Smooth muscle cell (in vitro differentiated cells): ENCODE results near the gene GLRB. TPM values are rescaled to one million over a fixed set of nuclear protein-coding genes. Genes with fewer than 3 reads are reported as not detected.
"Not testable (repeated sequence)": the region's sequence is repeated elsewhere in the genome, so short reads cannot be mapped to it uniquely, and the experiment has no call there.

Experiments used
- DNase-seq: peaks from one replicate; lab custom pipeline; 2025; ENCODE audit not compliant: unreplicated experiment; lab: John Stamatoyannopoulos, UW
- H2AFZ ChIP-seq: fragments of 200-600 bp; sonication (generic); 2 replicates; pipeline ENCODE4 v1.6.0; 2016; ENCODE audit warnings: antibody characterized with exemption, low read depth, mild to moderate bottlenecking
- H3F3A ChIP-seq: fragments of 200-600 bp; sonication (generic); 2 replicates; pipeline ENCODE4 v1.6.0; 2017; ENCODE audit warnings: antibody characterized with exemption, low read depth
- H3K27ac ChIP-seq: fragments of 200-600 bp; sonication (generic); 2 replicates; pipeline ENCODE4 v1.5.1; 2016; ENCODE audit warnings: low read depth, mild to moderate bottlenecking
- H3K27me3 ChIP-seq: fragments of 200-600 bp; sonication (generic); 2 replicates; pipeline ENCODE4 v1.6.1; 2016; ENCODE audit warnings: low read depth, mild to moderate bottlenecking
- H3K36me3 ChIP-seq: fragments of 200-600 bp; sonication (generic); 2 replicates; pipeline ENCODE4 v1.5.1; 2016; ENCODE audit warnings: low read depth
- H3K4me1 ChIP-seq: fragments of 200-600 bp; sonication (generic); 2 replicates; pipeline ENCODE4 v1.5.1; 2016; ENCODE audit warnings: low read depth
- H3K4me2 ChIP-seq: fragments of 200-600 bp; sonication (generic); 2 replicates; pipeline ENCODE4 v1.6.0; 2016; ENCODE audit warnings: mild to moderate bottlenecking
- H3K4me3 ChIP-seq: fragments of 200-600 bp; sonication (generic); 2 replicates; pipeline ENCODE4 v1.5.1; 2016; ENCODE audit warnings: mild to moderate bottlenecking
- H3K79me2 ChIP-seq: fragments of 200-600 bp; sonication (generic); 2 replicates; pipeline ENCODE4 v1.6.0; 2016; ENCODE audit warnings: low read depth, mild to moderate bottlenecking
- H3K9ac ChIP-seq: fragments of 200-600 bp; sonication (generic); 2 replicates; pipeline ENCODE4 v1.6.0; 2016; ENCODE audit warnings: low read depth
- H3K9me3 ChIP-seq: fragments of 200-600 bp; sonication (generic); replicated peaks from 2 replicates; pipeline ENCODE4 v1.5.1; 2016; ENCODE audit warnings: low read depth
- H4K20me1 ChIP-seq: fragments of 200-600 bp; sonication (generic); 2 replicates; pipeline ENCODE4 v1.6.0; 2016; ENCODE audit warnings: low read depth
- CTCF ChIP-seq: fragments of 200-600 bp; sonication (generic); IDR thresholded peaks from 2 replicates; pipeline ENCODE4 v1.5.1; 2017; ENCODE audit warnings: borderline replicate concordance, mild to moderate bottlenecking, antibody characterized with exemption; ENCODE audit not compliant: insufficient read depth, poor library complexity, severe bottlenecking
- WGBS: methylation state at CpG from one replicate; pipeline ENCODE4 v1.1.7; 2016; ENCODE audit warnings: low lambda C conversion rate; 5-methylcytosine and 5-hydroxymethylcytosine counted together
- polyA plus RNA-seq: library from polyadenylated mRNA; unstranded; fragments of >200 nt; fragmentation: Nextera tagmentation; extraction: Ambion mirVana; gene quantifications from 2 replicates; pipeline ENCODE4 v1.2.1, GENCODE V29; 2016
- total RNA-seq: library from RNA; depleted of rRNA; stranded (reverse); fragments of >200 nt; gene quantifications from 2 replicates; pipeline ENCODE4 v1.2.3, GENCODE V29; 2014

GLRB gene
- total and polyA plus RNA-seq, 2 experiments from 2014 or later: 4.0 to 14.2 TPM

GRCh38 chr4:157057218-157057617 is 18.7 kb upstream of the GLRB start:
- Histone ChIP-seq H3K4me3 (no peak overlapping the region), H3K79me2 (no peaks in the 10 kb centered on the region), H3K27ac (no peak overlapping the region), H3K9me3 (no peaks in the 10 kb centered on the region), H3K36me3 (no peaks in the 10 kb centered on the region), H3K4me1 (no peaks in the 10 kb centered on the region), H2AFZ (peak overlapping the region; percentile 59), H3K27me3 (no peaks in the 10 kb centered on the region), H3K4me2 (no peak overlapping the region), H3K9ac (no peak overlapping the region), H4K20me1 (no peaks in the 10 kb centered on the region), H3F3A (no peaks in the 10 kb centered on the region)
- DNase-seq: no peak
- WGBS: 22% methylated on average over 1 of the region's 1 CpG
- TF ChIP-seq CTCF: no peak

GRCh38 chr4:157058899-157059298 is 17.1 kb upstream of the GLRB start:
- not testable (repeated sequence) for H3K9ac ChIP-seq, H3F3A ChIP-seq, H3K4me1 ChIP-seq, H3K36me3 ChIP-seq, DNase-seq, H3K27me3 ChIP-seq, H3K4me2 ChIP-seq, H2AFZ ChIP-seq, H3K9me3 ChIP-seq, H3K4me3 ChIP-seq, H3K79me2 ChIP-seq, H4K20me1 ChIP-seq, H3K27ac ChIP-seq
- WGBS: 55% methylated on average over 5 of the region's 5 CpGs

- H3K4me3 ChIP-seq: no peak overlapping the region
- H2AFZ ChIP-seq: no peak overlapping the region
- no peaks in the 10 kb centered on the region for H3K4me1 ChIP-seq
- H3F3A ChIP-seq: no peaks in the 10 kb centered on the region
- H3K9me3 ChIP-seq: no peaks in the 10 kb centered on the region
- H3K9ac ChIP-seq: no peak overlapping the region
- no peaks in the 10 kb centered on the region for H4K20me1 ChIP-seq
- H3K79me2 ChIP-seq: no peaks in the 10 kb centered on the region
- H3K36me3 ChIP-seq: no peaks in the 10 kb centered on the region
- no peak overlapping the region for H3K27ac ChIP-seq
- TF ChIP-seq CTCF: no peak
- H3K4me2 ChIP-seq: no peak overlapping the region
- peaks cover 12% of the 10 kb centered on the region for H3K27me3 ChIP-seq
- no peak for DNase-seq
These were observed 3.9 kb upstream of the GLRB start for GRCh38 chr4:157072002-157072401.

GRCh38 chr4:157075401-157075800 is 549 bp upstream of the GLRB start:
- Histone ChIP-seq H3K36me3 (no peaks in the 10 kb centered on the region), H3K9me3 (no peaks in the 10 kb centered on the region), H3K79me2 (no peaks in the 10 kb centered on the region), H3K27me3 (peaks cover 24% of the 10 kb centered on the region), H3K4me2 (peak overlapping the region; percentile 92), H2AFZ (peak overlapping the region; percentile 83), H3K4me3 (peak overlapping the region; percentile 76), H3F3A (no peaks in the 10 kb centered on the region), H4K20me1 (no peaks in the 10 kb centered on the region), H3K9ac (no peak overlapping the region), H3K4me1 (no peaks in the 10 kb centered on the region), H3K27ac (no peak overlapping the region)
- no peak for TF ChIP-seq CTCF
- 79% methylated on average over 2 of the region's 2 CpGs for WGBS
- DNase-seq: no peak
